GM18507 (cell line): ENCODE results near the gene BOLL.
"Not testable (repeated sequence)": the region's sequence is repeated elsewhere in the genome, so short reads cannot be mapped to it uniquely, and the experiment has no call there.

ENCODE experiments used
- DNase-seq: peaks from one replicate; pipeline ENCODE4 v3.0.0; 2011; ENCODE audit warnings: low read depth; ENCODE audit not compliant: insufficient read length; ENCODE audit errors: extremely low spot score
- FAIRE-seq: peaks from 2 replicates; lab custom pipeline; 2011; peaks lifted over from hg19 to GRCh38; lab: Jason Lieb, UNC

The BOLL gene, protein sequence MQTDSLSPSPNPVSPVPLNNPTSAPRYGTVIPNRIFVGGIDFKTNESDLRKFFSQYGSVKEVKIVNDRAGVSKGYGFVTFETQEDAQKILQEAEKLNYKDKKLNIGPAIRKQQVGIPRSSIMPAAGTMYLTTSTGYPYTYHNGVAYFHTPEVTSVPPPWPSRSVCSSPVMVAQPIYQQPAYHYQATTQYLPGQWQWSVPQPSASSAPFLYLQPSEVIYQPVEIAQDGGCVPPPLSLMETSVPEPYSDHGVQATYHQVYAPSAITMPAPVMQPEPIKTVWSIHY

DNA sequence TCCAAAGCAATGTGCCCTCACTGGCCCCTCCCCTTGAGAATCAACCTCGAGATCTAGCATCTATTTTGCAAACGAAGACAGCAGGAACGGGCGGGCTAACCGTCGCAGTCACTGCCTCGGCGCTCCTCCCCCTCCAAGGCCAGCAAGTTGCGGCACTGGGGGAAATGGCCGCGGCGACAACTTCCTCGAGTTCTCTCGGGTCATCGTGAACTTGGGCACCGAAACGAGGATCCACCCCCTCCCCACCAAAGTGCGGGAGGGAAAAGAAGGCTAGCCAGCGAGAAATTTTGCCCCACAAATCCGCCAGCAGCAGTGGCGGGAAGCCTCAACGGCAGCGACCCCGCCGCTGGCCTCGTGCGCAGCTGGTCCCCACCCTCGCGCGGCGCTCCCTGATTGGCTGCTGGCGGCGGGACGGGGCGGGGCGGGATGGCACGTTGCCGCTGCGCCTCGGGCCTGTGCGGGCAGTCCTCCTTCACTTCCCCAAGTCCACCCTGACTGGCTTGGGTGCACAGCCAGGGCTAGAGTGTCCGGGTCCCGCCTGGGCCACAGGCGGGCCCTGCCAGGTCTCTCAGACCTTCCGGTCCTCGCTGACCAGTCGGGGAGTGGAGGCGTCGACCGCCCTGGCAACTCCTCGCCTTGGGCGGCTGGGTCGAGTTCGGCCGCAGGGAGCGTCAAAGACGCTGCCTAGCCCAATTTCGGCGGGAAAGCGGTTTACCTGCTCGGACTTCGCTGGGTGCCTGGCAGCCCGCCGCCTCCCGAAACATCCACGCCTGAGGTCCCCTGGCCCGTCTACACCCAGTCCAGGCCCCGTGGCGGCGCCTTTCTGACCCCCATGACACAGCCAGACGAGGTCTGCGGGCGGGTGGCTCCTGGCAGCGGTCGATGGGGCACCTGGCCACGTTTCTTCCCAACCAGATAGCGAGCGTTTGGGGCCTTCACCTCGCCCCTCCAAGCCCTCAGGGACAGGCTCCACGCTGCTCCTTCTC is at the start of gene BOLL:
BOLL (minus strand) TSS at position 364 of the 986 bp plus-strand sequence. CDS start 3,469 bp downstream, outside the sequence.
- DNase-seq (no peak), FAIRE-seq (no peak)

DNA sequence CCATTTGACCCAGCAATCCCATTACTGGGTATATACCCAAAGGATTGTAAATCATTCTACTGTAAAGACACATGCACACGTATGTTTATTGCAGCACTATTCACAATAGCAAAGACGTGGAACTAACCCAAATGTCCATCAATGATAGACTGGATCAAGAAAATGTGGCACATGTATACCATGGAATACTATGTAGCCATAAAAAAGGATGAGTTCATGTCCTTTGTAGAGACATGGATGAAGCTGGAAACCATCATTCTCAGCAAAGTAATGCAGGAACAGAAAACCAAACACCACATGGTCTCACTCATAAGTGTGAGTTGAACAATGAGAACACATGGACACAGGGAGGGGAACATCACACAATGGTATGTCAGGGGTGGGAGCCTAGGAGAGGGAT is 49.7 kb upstream of the BOLL start:
- not testable (repeated sequence) for FAIRE-seq

DNA sequence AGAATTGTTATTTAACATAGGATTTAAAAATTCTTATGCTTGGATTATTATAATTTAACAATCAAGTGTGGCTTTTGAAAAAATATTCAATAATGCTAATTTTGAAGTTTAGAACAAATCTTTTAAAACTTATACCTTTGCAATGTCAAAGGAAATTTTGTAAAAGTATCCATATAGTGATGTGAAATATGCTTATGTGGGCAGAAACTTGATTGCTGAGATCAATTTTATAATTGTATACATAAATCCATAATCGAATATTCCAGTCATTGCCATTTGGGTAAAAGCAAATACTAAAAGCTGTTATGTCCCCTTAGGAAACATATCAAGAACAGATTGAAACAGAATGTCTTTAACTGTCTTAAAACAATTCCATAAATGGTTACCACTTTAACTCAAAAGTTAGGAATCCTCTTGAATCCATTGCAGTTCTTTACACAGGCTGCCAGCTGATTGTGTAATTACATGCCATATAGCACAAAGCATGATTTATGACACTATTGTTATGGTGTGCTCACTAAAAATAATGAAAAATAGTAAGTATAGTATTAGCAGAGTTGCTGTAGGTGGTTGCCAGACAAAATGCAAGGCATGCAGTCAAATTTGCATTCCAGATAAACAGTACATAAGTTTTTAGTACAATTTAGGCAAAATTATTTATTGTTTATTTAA is 43.5 kb upstream of the BOLL start:
- no peak for DNase-seq
- no peak for FAIRE-seq

More for the DNA sequence above, 49.7 kb upstream of the BOLL start:
- DNase-seq, result not testable (repeated sequence)

DNA sequence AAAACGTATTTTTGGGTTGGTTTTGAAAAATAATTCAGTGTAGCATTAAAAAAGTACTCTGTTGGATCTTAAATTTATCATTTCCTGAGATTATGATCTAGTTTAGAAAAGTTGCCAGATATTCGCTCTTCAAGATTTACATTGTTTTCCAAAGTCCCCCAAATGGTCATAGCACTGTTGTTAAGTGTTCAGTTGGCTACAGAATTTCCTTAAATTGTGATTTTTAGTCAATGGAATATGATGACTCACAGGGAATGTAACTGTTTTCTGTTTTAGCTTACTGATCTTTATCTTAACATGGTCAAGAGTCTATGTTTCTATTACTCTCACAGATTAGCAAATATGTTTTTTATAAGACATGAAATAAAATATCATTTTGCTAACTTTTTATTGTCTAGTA is 42.5 kb upstream of the BOLL start:
- no peak for DNase-seq
- FAIRE-seq, result no peak

DNA sequence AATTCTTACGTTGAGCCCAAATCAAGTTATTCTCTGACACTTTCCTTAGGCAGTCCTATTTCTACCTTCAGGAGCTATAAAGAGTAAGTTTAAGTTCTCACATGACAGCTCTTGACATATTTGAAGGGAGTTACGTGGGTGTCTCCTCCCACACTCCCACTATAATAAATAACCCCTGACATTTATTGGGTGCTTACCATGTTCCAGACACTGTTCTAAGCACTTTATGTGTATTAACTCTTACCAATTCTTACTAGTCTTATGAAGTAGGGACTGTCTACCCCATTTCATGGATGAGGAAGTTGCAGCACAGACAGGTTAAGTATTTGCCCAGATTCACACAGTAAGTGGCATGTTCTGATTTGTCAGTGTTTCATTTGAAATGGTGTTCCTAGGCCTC is 37.2 kb upstream of the BOLL start:
- DNase-seq (no peak), FAIRE-seq (no peak)

DNA sequence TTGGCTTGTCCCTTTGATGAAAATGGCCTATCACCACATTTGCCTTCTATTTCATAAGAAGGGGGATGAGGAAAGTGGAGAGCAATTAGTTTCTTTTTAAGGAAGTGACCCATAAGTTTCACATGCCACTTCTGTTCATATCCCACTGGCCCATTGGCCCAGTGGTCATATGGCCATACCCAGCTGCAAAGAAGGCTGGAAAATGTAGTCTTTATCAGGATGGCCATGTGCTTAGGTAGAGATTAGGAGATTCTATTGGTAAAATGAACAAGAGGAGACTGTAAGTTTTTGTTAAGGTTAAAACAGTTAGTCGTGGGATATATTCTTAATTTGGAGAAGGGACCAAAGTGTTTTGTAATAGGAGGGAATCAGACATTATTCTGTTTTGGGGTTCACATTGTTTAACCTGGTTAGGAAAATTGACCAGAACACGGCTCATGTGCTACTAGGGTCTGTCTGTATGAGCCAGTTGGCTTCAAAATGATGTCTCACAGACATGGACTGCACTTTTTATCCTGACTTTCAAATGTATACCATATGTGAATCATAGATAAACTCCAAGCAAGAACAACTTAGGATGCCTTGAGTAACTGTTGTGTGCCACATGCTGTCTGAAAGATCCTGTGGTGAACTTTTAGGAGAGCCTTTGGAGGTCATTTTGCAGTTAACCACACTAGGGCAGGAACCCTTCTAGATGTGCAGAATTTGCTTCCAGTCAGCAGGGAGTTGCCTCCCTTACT is 36.6 kb upstream of the BOLL start:
- FAIRE-seq (no peak), DNase-seq (no peak)

DNA sequence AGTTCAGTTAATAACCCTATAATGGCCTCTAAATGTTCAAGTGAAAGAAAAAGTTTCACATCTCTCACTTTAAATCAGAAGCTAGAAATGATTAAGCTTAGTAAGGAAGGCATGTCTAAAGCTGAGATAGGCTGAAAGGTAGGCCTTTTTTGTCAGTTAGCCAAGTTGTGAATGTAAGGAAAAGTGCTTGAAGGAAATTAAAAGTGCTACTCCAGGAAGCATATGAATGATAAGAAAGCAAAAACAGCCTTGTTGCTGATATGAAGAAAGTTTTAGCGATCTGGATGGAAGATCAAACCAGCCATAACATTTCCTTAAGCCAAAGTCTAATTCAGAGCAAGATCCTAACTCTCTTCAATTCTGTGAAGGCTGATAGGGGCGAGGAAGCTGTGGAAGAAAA is 29.4 kb upstream of the BOLL start:
- no peak for DNase-seq
- FAIRE-seq, result peak; percentile 42

DNA sequence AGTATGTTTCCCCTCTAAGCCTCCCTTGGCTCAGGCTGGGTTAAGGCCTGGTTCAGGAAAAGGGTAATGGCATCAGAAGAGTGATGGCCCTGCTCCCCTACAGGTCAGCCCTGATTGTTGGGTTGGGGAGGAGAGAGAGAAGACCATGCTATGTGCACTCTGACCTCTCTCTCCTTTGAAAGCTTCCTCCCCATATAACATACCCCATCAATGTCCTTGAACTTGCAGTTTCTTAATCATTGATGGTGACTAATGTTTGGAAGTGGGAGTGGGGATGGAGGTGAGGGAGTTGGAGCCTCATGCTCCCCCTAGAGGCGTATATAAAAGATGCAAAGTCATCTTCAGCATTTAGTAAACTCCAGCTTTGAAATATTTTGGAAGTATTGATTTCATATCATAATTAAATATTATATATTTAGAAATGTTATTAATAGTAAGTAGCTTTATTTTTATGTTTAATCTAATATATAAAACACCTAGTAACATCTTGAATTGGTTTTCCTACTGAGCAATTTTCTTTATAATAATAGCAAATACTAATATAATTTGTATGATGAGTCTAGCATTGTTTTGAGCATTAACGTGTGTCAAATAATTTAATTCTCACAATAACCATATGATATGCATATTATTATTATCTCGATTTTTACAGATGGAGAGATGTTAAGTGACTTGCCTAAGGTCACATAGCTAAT is 28.1 kb upstream of the BOLL start:
- no peak for DNase-seq
- FAIRE-seq, result peak; percentile 64

DNA sequence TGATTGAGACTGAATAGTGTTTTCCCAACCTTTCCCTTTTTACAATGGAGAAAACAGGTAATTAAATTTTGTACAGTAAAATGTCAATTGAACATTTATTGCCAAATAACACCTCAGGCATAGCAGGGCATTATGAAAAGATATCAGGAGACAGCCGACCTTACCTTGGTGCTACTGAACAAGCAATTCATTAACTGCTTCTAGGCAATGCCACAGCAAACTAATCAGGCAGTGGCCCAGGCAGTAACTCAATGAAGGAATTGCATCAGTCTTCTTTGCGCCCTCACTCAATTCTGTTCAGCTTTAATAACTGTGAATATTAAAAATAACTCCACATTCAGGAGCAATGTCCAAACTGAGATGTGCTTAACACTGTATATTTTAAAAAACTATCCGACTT is 25.4 kb upstream of the BOLL start:
- DNase-seq (no peak), FAIRE-seq (no peak)

DNA sequence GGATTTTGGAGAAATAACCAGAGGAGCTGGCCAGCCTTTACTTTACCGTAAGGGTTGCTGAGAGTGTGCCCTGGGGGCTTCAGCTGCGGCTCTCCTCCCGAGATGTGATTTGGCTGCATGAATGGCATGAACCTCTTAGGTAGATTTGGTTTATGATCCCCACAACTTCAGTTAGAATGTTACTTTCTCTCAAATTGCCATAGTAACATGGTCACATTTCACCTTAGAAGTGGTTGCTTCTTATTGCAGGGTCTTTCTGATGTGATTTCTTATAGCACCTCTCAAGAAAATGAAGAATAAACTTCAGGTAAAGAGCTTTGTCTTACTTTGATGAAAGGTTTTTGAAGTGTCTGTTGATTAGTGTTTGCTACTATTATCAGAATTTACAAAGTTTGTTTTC is 24.9 kb upstream of the BOLL start:
- FAIRE-seq (no peak), DNase-seq (no peak)

DNA sequence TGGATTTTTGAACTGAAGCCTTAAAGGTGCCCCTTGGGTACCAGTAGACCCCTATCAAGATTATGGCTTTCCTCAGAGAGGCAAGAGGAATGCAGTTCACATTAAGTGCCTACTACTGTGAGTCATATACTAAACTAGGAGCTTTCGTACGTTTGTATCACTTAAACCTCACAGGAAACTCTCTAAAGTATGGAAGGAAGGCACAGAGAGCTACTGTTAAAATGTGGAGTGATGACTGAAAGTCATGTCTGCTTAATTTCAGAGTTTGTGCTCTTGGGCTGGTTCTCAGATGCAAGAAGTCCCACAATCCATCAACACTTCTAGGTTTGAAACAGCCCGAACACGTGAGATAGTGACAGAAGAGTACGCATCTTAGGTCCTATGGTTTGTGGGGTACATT is 23.9 kb upstream of the BOLL start:
- no peak for FAIRE-seq
- DNase-seq, result no peak

DNA sequence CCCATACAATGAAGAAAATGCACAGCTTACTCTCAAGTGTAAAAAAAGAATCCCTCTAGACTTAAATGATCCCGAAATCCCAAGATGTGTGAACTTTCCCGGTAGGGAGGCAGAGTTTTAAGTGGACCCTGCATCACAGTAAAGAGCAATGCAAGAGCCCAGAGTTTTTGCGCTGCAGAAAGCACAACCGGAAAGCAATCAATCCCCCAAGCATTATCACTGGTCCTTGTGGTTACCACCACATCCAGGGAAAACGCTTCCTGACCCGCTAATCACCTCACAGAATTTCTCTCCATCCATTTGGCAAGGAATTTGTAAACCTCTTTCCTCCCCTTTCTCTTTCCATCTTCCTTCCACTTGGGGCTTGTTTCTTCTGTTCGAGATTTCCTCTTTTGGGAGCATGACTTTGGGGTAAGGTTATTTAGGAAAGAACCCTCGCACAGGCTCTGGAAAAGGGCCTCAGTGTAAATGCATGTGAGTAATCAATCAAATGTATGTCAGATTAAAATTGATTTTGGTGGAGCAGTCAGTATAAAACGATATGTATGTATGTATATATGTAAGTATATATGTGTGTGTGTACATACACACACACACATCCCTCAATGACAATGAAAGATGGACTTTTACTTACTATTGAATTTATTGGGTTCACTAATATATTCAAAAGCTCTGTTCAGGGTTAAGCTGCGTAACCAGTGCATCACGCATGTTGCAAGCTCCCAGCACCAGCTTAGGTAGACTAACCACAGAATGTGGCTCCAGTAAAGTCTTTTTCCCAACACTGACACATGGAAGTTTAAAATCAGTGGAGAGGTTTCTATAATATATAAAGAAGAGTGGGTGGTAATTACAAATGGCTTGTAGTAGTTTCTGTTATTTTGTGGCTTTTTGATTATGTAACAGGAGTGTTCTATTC is 20.9 kb upstream of the BOLL start:
- FAIRE-seq (no peak), DNase-seq (no peak)

DNA sequence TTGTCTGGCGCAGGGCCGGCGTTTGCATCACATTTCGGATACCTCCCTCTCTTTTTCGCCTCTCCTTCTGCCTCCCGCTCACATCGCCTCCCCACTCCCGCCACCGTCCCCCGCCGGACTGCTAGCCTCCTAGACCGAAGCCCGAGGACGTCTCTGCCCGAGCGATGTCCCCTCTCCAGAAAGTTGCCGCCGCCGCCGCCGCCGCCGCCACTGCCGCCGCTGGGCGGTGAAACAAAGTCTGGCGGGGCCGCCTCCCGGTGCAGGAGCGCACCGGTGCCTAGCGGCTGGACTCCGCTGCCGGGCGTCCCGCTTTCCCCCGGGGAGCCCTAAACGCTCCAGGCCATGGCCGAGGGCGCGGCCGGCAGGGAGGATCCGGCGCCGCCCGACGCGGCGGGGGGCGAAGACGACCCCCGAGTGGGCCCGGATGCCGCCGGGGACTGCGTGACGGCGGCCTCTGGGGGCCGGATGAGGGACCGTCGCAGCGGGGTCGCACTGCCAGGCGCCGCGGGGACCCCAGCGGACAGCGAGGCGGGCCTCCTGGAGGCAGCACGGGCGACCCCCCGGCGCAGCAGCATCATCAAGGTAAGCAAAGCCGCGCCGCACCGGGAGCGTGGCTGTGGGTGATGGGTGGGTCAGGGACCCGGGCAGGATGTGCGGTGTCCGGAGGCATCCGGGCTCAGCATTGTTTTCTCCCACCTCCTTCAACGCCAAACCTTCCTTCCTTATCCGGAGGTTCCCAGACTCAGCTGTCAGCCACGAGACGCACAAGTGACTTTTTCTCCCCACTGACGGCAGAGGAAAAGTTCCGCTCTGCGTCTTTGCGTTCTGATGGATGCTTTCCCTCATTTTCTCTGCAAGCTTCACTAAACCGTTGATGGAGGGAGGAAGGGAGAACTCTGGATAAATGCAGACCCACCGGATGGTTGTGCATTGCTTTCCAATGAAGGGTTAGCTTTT is 19.9 kb upstream of the BOLL start:
- no peak for DNase-seq
- FAIRE-seq, result no peak

DNA sequence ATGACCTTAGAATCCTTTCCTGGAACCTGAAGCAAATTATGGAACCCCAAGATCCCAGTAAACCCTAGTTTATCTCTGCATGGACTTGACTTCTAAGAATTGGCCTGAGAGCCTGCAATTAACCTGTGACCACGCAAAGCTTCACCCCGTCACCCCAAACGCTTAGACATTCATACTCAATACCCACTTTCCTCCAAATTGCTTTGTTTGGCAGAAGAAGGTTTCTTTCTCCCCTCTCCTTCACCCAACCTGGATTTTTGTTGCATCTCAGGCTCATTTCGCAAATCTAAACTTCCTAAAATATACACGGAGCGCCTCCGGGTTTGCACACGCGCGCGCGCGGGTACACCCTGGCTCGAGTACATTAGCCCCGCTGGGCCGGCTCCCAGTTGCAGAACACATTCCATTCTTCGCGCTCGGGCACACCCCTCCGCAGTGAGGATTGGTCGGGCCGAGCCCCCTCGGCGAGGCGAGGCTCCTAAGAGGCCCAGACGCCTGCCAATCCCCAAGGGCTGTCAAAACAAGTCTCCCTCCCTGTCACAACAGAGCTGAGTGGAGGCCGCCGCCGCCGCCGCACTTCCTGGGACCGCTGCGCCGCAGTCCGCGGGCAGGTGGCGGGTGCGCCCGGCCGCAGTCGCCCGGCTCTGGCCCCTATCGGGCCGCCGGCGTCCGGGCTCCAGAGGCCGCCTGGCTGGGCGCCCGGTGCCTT is 19.1 kb upstream of the BOLL start, which contains the start of gene PLCL1:
PLCL1 (plus strand) TSS at position 545 of the 709 bp plus-strand sequence.
- peak; percentile 75 for DNase-seq
- peak; percentile 89 for FAIRE-seq

DNA sequence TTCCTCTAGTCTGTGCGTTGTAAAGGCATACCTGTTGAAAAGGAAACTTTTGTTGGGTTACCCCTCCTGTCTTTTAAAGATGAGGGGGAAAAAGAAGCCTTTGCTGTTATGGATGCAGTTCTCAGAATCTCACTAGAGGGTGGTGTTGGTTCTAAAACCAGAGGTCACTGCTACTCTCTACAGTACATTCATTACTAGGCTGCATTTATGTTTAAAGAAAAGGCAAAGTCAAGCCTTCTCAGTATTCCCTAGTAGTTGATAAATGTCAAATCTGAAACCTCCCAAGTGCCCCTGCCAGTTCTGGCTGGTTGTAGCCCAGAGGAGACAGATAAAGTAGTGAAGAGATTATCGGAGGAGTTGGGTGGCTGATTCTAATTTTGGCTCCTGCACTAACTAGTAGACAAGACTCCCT is 17.9 kb upstream of the BOLL start:
- DNase-seq, result no peak
- FAIRE-seq, result peak; percentile 87

DNA sequence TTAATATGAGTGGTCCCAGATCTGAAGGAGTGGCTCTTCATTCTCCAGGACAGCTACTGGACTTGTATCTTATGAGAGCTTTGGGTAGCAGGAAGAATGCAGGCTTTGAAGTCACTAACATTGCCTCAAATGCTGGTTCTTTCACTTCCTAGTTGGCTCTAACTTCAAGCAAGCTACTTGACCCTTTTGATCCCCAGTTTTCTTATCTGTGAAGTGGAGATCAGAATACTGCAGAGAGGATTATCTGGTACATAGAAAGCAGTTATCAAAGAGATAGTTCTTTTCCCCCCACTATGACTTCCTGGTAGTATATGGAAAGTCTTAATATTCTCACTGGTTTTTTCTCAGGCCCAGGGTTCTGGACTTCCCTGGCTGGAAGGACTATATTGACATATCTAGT is 15.9 kb upstream of the BOLL start:
- FAIRE-seq (no peak), DNase-seq (no peak)
